NCI-H1436 treated with DMSO at 0.1 percent for 48 hours (cell line): ENCODE measurements around the gene POLR1A.

Experiments
- DNase-seq: peaks from one replicate; lab custom pipeline; 2025; lab: John Stamatoyannopoulos, UW

POLR1A gene

DNA sequence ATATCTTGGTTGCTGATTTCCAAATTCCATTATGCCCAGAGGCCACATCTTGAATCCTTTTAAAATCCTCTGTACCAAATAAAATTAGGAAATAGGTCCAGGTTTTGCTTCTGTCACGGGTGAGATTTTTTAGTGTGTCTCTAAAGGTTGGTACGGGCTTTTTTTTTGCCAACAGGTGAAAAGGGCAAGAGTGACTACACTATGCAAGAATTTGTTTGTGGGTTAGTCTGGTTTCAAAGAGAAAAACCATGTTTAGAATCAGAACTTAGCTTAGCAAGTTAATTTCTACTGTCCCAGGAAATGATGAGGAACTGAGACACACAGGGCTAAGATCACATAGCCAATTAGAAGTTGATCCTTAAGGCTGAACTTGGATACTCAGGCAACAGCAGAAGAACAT lies 41.7 kb downstream of the POLR1A start:
- DNase-seq: no peak

DNA sequence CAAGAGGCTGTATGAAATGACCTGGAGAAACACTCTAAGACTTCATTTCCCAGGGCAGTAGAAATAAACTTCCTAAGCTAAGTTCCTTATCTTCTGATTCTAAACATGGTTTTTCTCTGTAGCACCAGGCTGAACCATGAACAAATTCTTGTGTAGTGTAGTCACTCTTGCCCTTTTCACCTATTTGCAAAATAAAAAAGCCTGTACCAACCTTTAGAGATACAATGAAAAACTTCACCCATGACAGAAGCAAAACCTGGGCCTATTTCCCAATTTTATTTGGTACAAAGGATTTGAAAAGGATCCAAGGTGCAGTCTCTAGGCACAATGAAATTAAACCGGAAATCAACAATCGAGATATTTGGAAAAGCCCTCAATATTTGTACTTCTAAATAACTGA lies 43.6 kb downstream of the POLR1A start:
- DNase-seq: no peak

DNA sequence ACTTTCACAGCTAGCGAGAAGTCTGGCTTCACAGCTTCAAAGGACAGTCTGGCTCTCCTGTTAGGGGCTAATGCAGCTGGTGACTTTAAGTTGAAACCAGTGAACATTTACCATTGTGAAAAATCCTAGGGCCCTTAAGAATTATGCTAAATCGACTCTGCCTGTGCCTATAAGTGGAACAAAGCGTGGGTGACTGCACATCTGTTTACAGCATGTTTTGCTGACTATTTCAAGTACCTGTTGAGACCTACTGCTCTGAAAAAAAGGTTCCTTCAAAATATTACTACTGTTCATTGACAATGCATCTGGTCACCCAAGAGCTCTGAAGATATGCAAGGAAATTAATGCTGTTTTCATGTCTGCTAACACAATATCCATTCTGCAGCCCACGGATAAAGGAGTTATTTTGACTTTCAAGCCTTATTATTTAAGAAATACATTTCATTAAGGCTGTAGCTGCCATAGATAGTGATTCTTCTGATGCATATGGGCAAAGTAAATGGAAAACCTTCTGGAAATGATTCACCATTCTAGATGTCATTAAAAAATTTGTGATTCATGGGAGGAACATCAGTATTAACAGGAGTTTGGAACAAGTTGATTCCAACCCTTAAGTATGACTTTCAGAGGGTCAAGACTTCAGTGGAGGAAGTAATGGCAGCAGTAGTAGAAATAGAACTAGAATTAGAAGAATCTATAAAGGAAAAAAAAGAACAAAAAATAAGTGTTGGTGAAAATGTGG lies 48.9 kb downstream of the POLR1A start:
- no peak for DNase-seq

DNA sequence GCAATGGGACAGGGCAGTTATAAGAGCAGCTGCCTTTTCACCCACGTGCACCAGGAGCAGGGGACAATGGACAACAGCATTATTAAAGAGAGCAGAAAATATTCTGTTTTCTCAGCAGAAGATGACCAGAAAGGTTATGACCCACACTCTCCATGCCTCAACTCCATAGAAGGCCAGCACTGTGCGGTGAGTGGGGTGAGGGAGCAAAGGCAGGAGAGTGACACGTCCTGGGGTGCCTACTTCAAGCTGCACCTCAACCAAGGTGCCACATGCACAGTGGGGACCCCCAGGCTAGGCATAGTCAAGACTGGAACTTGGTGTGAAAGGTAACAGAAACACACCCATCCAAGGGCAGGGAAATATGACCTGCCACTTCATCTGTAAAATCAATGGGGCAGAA lies 50.4 kb downstream of the POLR1A start:
- no peak for DNase-seq

DNA sequence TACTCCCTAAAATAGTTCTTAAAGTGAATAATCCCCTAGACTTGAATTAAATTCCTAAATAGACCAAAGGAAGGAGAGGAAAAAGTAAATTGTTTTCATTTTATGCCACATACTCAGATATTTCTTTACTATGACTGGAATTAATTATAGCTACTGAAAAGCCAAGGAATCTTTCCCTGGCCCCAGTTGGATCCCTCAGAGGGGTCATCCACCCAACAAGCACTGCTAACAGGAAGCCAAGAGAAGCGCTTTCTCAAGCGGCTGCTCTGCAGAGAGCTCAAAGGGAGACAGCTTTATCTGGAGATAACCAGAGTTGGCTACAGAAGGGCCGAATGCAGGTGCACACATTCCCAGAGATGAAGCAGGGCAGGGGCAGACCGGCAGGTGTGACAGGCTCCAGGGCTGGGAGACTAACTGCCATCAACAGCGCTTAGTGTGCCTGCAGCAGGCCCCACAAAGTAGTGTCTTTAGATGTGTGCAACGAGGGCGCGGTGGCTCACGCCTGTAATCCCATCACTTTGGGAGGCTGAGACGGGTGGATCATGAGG lies 51.1 kb downstream of the POLR1A start:
- no peak for DNase-seq

DNA sequence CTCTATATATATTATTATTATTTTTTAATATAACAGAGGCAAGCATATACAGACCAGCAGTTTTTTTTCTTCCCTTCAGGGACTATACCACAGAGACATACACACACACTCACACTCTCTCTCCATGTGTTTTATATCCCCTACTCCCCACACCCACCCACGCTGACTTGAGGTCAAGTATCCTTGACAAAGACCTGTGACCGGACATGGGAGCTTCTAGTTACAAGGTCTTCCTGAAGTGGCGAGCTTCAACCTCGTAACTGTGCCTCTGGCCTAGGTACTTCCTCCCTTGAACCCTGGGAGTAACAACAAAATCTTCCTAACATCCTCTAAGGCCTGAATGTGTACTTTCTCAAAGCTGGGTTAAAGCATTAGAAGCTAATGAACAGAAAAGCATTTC lies 52.5 kb downstream of the POLR1A start:
- DNase-seq: no peak

DNA sequence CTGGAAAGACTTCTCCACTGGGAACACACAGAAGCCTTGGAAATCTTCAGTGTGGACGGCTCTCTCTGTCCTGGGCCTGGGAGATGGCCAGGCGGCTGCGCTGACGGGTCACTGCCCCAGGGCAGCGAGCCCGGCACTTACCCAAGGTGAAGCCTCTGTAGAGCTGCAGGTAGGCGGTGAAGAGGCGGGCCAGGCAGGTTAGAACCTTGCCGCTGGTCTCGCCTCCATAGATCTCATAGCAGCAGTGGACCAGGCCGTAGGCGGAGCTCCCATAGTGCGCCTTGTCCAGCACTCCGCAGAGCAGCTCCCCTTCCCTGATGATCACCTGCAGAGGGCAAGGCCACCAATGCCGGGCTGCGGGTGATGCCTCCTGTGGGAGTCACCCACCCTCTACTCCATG lies 53.0 kb downstream of the POLR1A start:
- no peak for DNase-seq

DNA sequence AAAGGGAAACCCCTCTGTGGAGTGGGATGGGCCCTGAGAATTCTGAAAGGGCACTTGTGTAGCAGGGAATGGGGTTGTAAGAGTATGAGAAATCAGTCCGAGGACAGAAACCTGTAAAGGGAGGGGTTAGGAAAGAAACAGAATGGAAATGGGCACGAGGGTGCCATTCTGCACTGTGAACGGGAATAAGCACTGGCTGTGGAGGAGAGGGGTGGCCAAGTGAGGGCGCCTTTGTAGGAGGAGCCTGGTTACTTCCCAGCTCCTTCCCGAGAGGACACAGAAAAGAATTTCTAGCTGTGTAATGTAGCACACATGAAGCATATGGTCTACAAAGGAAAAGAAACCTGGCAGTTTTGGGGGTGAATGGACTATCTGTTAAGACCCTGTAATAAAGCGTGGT lies 53.4 kb downstream of the POLR1A start:
- no peak for DNase-seq

DNA sequence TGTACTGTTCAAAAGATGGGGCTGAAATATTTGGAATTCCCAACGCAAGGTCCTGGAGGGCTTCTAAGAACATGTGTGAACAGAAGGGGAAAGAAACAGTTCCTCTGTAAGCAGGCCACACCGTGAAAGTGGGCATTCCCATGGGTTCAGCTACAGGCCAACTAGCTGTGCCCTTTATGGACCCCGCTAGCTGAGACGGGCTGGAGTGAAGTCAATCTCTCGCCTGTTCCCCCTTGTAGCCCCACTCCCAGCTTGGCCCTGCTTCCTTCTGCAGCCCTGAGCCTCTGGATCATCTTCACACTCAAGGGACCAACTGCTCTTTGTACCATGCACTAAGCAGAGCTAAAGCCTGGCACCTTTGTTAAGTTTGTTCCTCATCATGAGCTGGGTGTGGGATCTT lies 55.4 kb downstream of the POLR1A start:
- DNase-seq: no peak

DNA sequence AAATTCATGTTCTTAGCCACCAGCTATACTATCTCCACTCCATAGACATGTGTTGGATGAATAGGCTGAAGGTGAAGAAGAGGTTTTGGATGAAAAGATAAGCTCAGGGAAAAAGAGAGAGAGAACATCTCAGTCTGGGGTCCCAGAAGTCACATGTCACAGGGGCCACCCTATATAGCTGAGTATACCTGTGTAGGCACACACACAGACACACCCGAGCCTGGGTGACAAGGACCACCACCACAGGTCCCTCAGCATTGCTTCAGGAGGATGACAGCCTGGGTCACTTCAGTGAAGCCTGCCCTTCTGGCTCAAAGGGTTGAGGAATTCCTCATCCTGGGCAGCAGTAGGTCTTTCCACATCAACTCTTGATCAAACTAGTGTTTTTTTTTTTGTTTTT lies 56.2 kb downstream of the POLR1A start:
- no peak for DNase-seq

DNA sequence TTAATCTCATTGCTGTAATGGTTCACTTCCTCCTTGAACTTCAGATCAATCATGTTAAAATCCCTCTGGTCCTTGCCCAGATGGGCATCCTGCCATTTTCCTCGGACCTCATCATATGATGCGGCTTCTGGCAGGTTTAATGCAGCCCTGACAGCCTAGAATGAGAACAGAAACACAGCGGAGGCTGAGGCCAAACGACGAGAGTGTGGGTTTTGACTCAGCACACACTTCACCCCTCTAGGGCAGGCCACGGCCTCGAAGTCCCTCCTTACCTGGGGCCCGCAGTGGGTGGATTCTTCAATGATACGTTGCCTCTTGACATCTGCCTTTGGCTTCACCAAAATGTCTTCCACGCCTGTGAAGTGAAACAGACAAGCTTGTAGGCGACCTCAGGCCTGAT lies 56.8 kb downstream of the POLR1A start:
- no peak for DNase-seq

DNA sequence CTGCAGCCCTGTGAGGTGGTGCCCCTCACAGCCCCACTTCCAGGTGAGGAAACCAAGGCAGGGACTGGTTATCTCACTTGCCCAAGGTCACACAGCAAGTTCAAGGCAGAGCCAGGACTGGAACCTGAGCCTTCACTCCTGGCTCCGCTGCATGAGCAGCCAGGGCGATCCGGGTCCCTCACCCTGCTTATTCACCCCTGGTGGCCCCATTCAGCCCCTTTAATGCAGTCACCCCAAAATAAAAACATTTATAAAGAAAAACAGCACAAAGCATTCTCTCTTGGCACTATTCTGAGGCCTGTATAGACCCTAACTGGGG lies 57.3 kb downstream of the POLR1A start:
- DNase-seq: no peak

DNA sequence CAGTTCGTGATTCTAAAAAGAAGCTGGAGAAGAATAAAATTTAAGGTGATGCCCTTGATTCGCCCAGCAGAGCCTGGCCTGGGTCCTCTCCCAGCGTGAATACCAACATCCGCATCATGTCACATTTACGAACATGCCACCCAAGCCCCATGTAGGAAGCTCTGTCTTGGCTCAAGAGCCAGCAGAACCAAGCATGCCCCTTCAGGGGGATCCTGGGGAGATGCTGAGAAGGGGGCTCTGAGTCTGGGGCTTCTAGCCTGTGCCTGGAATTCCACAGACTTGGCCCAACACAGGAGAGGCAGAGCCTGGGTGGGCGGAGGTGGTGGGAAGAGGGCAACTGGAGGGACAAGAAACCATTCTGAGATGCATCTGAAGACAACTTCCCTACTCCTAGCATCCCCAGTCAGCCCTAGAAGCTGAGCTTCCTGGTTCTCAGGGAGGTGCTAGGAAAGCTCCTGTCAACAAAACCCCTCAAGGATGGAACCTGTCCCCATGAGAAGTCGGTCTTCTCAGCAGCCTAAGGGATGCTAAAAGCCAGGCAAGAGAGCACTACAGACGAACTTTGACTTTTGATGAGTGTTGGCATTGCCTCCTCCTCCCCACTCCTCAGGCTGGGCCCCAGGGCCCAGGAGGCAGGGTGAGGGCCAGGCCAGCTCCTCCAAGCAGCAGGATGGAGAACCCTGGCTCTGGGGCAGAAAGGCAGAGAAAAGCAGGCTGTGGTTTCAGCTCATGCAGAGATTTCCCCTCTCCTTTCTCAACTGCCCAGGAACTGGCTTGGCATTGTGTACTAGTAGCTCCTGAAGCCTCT lies 57.9 kb downstream of the POLR1A start:
- DNase-seq: no peak

DNA sequence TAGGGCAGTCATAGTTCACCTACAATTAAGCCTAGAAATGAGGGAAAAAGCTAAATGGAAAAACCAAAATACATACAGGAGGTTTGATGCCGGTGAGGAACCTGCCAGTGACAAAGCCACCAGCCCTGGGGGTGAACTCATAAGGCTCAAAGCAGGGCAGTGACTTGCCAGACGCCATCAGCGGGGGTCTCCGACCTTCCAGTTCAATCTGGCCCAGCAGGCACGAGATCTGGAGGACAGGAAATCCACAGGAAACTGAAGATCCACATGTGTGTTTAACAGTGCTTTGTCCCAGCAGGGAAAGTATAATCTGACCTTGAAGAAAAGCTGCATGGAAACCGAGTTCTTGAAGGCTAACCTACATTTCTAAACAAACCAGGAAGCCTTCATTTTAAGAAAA lies 60.1 kb downstream of the POLR1A start:
- DNase-seq: no peak

DNA sequence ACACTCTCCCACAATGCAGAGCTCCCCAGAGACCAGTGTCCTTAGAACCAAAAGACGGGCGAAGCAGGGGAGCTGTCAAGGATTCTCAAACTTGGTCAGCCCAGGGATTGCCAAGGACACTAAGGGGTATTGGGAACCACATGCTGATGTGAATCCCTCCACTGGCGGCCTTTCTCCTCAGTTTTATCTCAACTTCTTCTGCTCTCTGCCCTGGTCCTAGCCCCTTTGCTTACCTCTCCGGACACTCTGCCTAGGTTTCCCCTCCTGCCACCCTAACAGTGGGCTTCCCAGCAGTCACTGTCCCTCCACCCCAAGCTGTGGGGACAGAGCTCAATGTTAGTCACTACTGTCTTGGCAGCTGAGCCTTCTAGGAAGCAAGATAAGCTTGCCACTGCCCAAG lies 61.1 kb downstream of the POLR1A start:
- DNase-seq: no peak

DNA sequence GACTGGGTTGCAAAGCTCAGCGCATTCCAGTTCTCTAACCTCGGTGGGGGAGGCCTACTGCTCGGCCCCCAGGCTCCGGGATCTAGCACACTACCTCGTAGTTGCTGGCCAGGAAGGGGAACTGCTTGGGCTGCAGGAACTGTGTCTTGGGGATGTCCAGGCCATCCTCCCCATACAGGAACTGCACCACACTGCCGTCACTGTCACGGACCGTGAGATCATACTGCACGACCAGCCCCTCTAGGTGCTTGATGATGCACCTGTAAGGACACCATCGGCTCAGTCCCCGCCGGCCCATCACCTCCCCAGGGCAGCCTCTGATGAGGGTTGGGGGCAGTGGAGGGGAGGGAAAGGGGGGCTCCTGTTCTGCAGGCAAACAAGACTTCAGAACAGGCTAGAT lies 61.6 kb downstream of the POLR1A start:
- no peak for DNase-seq

DNA sequence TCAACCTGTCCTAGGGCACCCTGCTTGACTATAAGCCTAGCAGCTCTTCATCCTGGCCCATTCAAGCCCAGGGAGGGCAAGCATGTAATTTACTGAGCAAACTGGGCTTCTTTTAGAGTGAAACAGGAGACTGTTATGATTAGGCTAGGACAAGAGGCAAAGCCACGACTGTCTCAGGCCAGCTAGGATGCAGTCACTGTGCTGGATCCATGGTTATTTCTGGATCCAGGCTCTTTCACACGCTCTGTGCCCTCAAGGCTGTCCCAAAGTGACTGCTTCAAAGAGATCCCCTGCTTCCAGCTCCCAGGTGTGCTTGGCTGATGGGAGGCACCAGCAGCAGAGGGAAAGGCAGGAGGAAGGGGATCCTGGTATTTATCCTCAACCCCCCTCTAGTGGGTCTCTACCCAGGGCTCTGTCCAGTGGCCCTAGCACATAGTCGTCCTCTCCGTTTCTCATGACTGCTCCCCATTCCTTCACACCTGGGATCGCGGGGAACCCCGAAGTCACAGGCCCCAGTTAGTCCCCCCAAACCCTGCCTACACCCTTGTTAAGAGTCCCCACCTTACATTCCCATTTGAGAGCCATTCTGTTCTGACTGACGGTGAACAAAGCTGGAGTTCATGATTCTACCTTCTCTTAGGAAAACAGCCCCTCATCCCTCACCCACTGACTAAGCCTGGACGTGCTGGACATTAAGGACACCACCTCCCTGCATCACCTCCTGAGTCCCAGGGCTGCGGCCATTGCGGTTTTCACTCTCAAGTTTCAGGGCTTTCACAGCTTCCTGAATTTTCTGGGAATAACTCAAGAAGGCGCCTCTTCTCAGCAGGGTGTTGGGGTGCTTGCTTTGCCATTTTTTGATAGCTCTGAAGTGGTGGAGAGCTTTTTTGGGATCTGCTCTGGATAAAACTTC lies 63.2 kb downstream of the POLR1A start:
- no peak for DNase-seq

DNA sequence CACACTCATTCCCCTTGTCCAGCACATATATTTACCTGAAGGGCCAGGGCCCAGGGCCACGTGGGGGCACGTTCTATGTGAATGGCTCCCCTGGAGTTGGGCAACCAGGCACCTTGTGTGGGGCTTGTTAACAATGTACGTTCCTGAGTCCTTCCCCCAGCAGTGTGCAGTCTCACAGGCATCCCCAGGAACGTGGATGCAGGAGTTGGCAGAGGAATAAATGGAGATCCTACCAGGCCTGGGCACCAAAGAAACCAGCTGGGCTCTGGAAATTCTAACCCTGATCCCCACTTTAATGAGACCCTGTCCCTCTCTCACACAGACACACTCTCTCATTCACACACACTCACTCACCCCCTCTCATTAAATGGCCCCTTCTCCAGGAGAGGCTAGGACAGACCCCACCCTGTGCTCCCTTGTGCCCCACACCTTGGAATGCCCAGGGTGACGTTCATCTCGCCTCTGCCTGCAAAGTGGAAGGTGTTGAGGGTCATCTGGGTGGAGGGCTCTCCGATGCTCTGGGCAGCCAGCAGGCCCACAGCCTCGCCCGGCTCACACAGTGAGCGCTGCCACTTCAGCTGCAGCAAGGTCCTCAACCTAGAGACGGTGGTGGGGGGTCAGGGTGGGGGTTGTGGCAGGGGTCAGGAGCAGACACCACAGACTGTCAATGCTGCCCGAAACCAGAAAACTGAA lies 65.6 kb downstream of the POLR1A start:
- DNase-seq: no peak

DNA sequence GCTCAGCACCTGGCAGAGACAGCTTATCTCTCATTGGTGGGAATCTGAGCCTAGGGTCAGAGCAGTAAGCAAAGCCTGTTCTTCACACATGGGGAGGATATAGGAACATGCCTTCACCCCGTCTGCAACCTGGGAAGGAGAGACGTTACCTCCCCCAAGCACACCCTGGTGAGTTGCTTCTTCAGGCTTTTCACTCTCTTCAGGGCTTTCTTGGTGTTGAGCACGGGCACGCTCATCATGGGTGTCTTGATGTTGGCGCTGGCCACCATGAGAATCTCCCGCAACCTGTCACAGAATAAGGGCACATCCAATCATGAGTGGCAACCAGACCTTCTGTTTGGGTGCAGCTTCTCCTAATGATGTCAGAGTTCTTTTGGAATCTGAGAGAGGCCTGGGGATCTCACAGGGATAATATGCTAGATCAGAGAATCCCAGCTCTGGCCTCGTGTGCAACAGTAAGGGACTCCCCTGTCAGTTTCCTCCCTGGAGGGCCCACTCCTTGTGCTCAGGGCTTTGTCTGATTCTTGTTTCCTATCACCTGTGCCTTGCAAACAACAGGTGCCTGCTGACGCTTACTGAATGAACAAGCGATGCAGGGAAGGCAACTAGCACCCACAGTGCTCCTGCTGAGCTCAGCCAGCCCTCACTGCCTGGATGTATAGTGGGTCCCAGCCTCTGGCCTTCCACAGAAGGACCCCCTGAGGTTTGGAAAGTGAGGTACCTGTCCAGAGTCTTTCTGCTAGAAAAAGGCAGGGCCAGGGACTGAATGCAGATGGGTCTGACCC lies 66.3 kb downstream of the POLR1A start:
- DNase-seq: no peak

DNA sequence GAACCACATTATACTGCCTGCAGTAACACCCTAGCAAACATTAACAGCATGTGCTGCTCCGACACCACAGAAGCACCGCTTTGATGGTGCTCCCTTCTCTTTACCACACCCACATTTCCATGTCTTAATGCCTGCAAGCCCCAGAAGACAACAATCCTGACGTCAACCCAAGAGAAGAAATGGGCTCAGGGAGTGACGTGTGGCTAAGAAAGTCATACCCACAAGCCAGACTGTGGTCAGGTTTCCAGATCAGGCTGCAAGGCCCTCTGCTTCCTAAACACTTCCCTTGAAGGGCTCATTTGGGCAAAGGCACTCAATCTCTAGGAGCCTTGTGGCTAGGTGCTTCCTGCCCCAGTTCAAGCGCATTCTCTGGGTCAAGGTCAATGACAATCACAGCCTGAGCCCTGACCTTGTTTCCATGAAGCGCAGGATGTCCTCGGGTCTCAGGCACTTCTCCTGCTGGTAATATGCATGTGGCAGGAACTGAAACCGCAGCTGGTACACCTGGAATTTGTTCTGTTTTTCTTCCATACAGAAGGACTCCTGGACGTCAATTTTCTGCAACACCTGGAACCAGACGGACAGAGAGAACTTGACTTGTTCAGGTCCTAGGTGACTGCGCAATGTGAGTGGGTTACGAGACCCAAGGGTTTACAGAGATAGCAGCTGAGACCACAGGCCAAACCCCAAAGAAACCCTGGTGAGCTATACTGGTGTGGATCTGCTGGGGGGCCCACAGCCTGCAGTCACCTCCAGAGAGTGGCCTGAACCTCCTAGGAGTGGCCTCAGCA lies 67.2 kb downstream of the POLR1A start:
- DNase-seq: no peak
